Germinal center (tissue), 1 donor: ENCODE results near the gene PAF1.

Source experiments
- DNase-seq: peaks from one replicate; pipeline ENCODE4 v3.0.0; 2012; ENCODE audit warnings: mixed read lengths, low spot score

PAF1 gene

GRCh38 chr19:39405261-39405957, 14.5 kb upstream of the PAF1 start:
- DNase-seq = no peak

- peak; percentile 76 for DNase-seq
Observed at GRCh38 chr19:39403331-39404312, 12.7 kb upstream of the PAF1 start.

- peak; percentile 72 for DNase-seq
Observed at GRCh38 chr19:39402346-39403300, 11.7 kb upstream of the PAF1 start.

- DNase-seq = no peak
Observed at GRCh38 chr19:39401549-39402345, 10.8 kb upstream of the PAF1 start.

- no peak for DNase-seq
Observed at GRCh38 chr19:39401070-39401548, 10.2 kb upstream of the PAF1 start.

- no peak for DNase-seq
Observed at GRCh38 chr19:39400061-39400460, 9.2 kb upstream of the PAF1 start.

- no peak for DNase-seq
Observed at GRCh38 chr19:39399668-39400050, 8.8 kb upstream of the PAF1 start.

- DNase-seq = no peak
Observed at GRCh38 chr19:39398297-39398864, 7.5 kb upstream of the PAF1 start.

- DNase-seq = peak; percentile 89
Observed at GRCh38 chr19:39397360-39398296, 6.7 kb upstream of the PAF1 start.

- peak; percentile 82 for DNase-seq
Observed at GRCh38 chr19:39390451-39390750, 505 bp downstream of the PAF1 start.

GRCh38 chr19:39389631-39390414, 1.1 kb downstream of the PAF1 start:
- no peak for DNase-seq

- no peak for DNase-seq
Observed at GRCh38 chr19:39388657-39389056, 2.2 kb downstream of the PAF1 start.

- no peak for DNase-seq
Observed at GRCh38 chr19:39386557-39386956, 4.3 kb downstream of the PAF1 start.

GRCh38 chr19:39385629-39386411, 5.1 kb downstream of the PAF1 start:
- no peak for DNase-seq

GRCh38 chr19:39384839-39385568, 5.9 kb downstream of the PAF1 start:
- DNase-seq = no peak

GRCh38 chr19:39382991-39383828, 7.7 kb downstream of the PAF1 start:
- DNase-seq = no peak
